OCI-LY7 (cell line): ENCODE data around the gene LDHD.

Experiments used
- EZH2phosphoT487 ChIP-seq: fragments of 200-600 bp; sonication (generic); IDR thresholded peaks from 2 replicates; pipeline ENCODE4 v1.6.1; 2018; ENCODE audit warnings: low read depth, borderline replicate concordance, mild to moderate bottlenecking, mixed run types, antibody characterized with exemption, low read length, moderate library complexity, mixed read lengths
- TF ChIP-seq, protein P1 (sequence below): fragments of 200-600 bp; sonication (generic); conservative IDR thresholded peaks from 2 replicates; pipeline ENCODE4 v1.5.1; 2014; ENCODE audit warnings: mild to moderate bottlenecking, antibody characterized with exemption, low read length, moderate library complexity, mixed read lengths

DNA sequence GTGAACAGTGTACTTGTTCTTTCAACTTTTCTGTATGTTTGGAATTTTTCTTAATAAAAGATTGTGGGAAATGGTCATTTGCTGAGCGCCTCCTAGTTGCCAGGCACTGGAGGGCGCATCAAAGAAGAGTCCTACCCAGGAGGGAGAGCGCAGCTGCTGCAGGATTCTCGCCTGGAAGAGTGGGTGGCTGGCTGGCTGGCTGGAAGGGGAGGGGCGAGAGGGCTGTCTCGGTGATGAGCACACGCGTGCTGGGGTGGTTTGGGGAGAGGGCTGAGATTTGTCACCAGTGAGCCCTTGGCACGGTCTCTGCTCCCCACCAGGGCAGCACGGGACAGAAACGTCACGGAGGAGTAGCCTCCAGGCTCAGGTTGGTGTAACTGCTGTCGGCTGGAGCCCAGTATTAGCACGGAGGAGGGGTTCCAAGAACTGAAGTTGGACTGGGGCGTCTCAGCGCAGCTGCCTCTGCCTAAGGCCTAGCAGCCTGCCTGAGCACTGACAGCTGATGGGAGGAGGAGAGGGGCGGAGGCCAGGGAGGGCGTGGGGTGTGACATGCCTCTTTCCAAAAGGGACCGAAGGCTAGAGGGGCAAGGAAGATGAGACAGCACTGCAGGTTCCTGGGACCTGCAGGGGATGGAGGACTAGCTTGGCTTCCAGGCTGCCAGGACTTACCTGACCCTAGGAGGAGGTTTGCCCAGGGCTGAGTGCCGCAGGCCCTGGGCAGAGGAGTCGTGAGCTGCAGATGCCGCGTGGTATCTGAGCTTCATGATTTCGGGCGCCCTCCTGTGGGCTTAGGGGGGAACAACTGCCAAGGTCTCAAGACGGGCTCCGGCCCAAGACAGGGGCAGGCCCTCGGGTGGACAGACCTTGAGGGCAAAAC, 5.7 kb downstream of the LDHD start:
- TF ChIP-seq, protein P1, sequence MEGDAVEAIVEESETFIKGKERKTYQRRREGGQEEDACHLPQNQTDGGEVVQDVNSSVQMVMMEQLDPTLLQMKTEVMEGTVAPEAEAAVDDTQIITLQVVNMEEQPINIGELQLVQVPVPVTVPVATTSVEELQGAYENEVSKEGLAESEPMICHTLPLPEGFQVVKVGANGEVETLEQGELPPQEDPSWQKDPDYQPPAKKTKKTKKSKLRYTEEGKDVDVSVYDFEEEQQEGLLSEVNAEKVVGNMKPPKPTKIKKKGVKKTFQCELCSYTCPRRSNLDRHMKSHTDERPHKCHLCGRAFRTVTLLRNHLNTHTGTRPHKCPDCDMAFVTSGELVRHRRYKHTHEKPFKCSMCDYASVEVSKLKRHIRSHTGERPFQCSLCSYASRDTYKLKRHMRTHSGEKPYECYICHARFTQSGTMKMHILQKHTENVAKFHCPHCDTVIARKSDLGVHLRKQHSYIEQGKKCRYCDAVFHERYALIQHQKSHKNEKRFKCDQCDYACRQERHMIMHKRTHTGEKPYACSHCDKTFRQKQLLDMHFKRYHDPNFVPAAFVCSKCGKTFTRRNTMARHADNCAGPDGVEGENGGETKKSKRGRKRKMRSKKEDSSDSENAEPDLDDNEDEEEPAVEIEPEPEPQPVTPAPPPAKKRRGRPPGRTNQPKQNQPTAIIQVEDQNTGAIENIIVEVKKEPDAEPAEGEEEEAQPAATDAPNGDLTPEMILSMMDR = peak; percentile 92
- TF ChIP-seq EZH2phosphoT487 = no peak
